Body of pancreas (tissue), 4 donors: ENCODE data around the gene CASZ1.

ENCODE experiments used
- POLR2A ChIP-seq, 3 donors: fragments of 450-650 bp; IDR thresholded peaks; one replicate each; pipeline ENCODE4 v1.6.1; 2016; ENCODE audit warnings: antibody characterized with exemption in 3 of 3, mild to moderate bottlenecking in 2 of 3
- TF ChIP-seq, protein P1 (sequence below), 7 experiments: fragments of 450-650 bp in 4 of 7; fragments of 200-600 bp in 3 of 7; sonication (generic) in 3 of 7; IDR thresholded peaks; one replicate each; pipeline ENCODE4 v1.5.1; 2016 to 2019; ENCODE audit warnings: antibody characterized with exemption in 7 of 7

DNA sequence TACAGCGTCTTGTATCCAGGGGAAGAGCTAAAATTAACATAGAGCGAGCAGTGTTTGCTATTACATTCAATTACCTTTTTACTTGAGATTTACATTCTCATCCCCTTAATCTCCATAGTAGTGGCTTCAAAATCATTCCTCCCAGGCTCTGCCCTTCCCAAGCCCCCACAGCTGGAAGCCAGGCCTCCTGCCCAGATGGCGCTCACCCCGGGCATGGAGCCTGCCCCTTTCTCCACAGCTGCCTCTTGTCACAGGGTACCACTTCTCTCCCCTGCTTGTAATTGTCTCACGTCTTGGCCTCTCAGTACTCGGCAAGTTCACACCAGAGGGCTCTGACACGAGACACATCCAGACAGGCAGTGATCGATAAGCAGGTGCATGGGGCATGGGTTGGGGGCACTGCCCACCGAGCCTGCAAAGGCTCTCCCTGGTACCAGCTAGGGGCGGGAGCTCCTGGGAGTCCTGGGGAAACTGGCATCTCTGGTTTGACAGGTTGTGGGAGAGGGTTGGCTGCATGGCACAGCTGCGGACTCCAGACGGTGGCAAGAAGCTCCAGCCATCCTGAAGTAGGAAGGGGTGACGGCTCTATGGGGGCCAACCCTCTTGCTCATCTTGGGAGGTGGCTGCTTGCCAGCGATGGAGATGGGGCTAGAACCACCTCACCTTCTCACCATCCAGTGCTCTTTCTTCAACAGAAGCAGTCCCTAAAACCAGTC lies 20.1 kb downstream of the CASZ1 start:
- TF ChIP-seq, protein P1, sequence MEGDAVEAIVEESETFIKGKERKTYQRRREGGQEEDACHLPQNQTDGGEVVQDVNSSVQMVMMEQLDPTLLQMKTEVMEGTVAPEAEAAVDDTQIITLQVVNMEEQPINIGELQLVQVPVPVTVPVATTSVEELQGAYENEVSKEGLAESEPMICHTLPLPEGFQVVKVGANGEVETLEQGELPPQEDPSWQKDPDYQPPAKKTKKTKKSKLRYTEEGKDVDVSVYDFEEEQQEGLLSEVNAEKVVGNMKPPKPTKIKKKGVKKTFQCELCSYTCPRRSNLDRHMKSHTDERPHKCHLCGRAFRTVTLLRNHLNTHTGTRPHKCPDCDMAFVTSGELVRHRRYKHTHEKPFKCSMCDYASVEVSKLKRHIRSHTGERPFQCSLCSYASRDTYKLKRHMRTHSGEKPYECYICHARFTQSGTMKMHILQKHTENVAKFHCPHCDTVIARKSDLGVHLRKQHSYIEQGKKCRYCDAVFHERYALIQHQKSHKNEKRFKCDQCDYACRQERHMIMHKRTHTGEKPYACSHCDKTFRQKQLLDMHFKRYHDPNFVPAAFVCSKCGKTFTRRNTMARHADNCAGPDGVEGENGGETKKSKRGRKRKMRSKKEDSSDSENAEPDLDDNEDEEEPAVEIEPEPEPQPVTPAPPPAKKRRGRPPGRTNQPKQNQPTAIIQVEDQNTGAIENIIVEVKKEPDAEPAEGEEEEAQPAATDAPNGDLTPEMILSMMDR (IDR thresholded peaks at IDR 0.05): no peak
- TF ChIP-seq POLR2A (IDR thresholded peaks at IDR 0.05): no peak
